Stimulated activated CD4-positive, alpha-beta T cell treated with anti-CD3 and anti-CD28 coated beads, Interleukin-1b, Interleukin-23, amount 100 ng/mL, for 48 hours (primary cell): Measurements from ENCODE around the gene ERGIC3.

Experiments
- DNase-seq: peaks from one replicate; pipeline ENCODE4 v3.0.0-alpha.2; 2020

ERGIC3 gene

DNA sequence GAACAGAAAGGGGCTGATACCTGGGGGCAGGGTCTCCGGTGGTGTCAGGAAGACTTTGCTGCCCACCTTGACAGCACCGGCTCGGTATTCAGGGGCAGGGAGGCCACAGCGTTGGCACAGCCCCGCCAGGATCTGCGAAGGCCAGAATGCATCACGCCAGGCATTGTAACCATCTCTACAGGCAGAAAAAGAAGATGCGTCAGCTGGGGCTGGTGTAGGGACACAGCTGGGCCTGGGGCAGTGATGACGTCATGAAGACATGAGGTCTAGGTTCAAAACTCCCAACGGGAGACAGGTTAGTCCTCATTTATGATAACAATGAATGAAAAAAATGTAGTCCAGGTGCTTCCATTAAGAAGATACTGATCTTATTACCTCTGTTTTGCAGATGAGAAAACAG is 22.0 kb downstream of the ERGIC3 start:
- no peak for DNase-seq

DNA sequence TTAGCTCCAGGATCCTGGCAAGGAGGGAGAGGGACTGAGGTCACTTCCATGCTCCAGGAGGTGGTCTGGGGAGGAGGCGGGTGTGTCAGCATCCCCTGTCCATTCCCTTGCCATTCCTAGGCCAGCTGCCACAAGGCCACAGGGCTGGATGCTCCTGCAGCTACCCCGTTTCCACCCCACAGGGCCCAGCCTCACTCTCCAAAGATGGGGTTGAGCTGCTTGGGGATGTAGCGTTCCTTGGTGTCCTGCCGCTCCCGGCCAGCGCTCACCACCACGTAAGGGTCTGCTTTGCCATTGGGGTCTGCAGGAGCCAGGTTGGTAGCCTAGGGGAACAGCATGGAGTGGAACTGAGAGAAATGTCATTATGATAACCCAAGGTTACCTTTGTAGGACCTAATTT is 23.0 kb downstream of the ERGIC3 start:
- DNase-seq: no peak

DNA sequence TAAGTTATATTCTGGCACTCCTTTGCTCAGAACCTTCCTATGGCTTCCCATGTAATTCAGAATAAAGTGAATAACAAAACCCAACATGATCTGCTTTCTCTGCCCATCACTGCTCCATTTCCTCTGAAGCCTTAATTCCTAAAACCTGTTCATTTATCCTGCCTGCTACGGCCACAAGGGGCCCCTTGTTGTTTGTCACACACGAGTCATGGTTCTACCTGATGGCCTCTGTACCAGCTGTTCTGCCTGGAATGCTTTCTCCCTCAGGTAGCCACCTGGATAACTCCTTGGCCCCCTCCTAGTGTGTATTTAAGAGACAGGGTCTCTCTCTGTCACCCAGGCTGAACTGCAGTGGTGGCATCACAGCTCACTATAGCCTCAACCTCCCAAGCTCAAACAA is 26.8 kb downstream of the ERGIC3 start:
- DNase-seq: no peak

DNA sequence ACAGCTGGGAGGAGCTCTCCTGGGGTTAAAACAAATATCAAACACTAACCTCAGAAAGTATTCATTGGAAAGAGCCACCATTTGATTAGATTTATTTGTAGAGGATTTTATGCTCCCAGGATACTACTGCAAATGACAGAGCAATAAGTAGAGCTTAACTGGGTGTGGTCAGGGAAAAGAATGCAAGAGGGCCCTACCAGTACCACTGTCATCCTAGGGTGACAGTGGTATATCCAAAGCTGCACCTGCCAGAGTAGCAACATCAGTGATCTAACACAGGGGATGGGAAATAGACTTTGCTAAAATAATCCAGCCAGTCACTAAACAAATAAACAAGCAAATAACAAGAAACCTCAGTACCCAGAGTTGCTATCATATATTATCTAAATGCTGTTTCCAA is 29.7 kb downstream of the ERGIC3 start:
- DNase-seq: no peak

DNA sequence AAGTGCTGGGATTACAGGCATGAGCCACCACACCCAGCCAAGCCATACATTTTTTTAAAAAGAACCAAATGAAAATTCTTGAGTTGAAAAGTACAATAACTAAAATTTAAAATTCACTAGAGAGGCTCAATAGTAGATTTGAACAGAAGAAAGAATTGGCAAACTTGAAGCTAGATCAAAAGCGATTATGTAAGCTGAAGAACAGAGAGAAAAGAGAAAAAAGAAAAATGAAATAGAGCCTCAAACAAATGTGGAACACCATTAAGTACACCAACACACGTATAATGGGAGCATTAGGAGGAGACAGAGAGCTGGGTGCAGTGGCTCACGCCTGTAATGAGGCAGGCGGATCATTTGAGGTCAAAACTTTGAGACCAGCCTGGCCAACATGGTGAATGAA is 31.0 kb downstream of the ERGIC3 start:
- DNase-seq: no peak

DNA sequence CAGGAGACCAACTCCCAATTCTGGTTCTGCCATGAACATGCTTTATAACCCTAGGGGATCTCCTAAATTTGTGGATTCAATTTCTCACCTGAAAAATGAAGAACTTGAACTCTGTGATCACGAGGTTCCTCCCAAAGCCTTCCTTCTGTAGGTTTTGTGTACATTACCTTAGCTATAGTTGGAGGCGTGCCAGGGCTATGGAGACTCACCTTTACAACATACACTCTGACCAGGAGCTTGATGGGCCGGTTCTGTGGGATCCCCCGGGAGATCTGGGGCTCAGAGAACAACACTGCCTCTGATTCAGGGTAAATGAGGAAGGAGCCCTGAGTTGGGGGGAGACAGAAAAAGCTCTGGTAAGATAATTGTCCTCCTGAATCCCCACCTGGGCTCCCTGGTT is 34.1 kb downstream of the ERGIC3 start:
- DNase-seq: no peak

DNA sequence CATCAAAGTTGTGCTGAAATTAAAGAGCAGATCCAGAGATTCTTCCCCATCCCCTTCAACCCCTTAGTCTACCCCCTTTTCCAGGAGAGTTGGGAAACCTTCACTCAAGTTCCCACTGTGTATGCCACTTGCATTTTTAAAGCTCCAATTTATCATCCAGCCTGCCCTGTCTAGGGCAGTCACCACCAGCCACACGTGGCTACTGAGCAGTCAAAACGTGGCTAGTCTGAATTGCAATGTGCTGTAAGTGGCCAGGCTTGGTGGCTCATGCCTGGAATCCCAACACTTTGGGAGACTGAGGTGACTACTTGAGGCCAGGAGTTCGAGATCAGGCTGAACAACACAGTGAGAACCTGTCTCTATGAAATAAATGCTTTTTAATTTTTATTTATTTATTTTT is 34.9 kb downstream of the ERGIC3 start:
- no peak for DNase-seq

DNA sequence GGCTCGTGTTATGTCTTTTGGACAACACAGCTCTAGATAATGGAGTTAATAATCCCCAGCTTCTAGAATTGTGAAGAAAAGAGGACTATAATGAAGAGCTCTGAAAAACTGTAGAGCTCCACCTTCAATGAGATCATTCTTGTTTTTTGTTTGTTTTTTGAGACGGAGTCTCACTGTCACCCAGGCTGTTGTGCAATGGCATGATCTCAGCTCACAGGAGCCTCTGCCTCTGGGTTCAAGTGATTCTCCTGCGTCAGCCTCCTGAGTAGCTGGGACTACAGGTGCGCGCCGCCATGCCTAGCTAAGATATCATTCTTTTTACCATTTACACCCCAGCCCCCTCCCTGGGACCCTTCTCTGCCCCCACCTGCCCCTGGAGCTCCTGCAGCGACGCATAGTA is 36.6 kb downstream of the ERGIC3 start:
- DNase-seq: no peak

DNA sequence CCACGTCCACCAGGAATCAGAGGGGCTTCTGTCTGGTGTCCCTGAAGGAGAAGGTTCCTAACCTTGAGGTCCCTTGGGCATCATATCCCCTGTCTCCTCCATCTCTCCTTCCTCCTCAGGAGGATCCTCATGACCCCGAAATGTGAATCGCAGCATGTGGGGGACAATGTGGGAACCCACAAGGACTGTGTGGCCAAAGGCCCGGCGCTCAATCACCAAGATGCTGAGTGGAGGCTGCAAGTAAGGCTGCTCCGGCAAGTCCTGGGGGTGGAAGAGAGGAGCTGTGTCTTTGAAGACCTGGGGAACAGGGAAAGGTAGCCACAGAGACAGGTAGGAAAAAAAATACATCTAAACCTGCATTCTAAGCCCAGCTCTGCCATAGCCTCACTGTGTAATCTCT is 37.3 kb downstream of the ERGIC3 start:
- no peak for DNase-seq

DNA sequence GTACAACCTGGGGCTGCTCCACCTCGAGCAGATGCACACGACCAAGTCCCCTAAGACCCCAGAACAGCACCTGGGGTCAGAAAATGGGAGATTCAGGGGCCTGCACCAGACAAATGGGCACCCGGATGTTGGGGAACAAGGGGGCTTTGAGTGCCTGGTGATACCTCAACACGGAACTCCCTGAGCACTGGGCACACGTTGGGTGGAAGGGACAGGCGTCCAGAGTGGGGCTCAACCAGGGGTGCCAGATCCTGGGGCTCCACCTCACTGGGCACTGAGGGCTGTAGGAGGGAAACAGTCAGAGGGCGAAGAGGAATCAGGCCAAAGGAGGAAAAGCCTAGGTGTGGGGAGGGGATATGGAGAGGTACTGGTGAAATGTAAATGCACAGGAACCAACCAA is 40.3 kb downstream of the ERGIC3 start:
- no peak for DNase-seq

DNA sequence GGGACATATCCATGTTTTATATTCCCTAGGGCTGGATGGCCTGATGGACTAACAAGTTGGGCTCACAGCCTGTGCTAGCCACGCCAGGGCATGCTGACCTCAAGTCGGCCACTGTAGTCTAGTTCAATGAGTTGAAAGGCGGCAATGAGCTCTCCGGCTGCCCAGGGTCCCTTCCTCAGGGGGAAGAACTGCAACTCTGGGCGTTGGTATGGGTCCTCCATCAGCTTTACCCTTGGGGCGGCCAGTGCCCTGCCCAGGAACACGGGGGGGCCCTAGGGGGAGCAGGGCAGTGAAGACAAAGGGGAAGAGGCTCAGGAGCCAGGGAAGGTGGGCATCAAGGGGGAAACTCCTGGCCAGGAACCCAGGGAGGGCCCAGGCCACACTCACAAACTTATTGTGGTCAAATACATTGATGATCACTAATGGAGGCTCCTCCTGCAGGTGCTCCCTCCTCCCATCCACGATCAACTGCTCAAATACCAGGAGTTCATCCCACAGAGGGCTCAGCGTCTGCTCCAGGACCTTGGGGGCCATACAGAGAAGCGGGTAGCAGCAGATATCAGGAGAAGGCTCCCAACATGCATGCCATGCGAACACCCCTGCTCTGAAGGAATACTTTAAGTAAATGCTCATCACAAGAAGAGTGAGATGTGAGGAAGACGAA is 41.0 kb downstream of the ERGIC3 start:
- no peak for DNase-seq

DNA sequence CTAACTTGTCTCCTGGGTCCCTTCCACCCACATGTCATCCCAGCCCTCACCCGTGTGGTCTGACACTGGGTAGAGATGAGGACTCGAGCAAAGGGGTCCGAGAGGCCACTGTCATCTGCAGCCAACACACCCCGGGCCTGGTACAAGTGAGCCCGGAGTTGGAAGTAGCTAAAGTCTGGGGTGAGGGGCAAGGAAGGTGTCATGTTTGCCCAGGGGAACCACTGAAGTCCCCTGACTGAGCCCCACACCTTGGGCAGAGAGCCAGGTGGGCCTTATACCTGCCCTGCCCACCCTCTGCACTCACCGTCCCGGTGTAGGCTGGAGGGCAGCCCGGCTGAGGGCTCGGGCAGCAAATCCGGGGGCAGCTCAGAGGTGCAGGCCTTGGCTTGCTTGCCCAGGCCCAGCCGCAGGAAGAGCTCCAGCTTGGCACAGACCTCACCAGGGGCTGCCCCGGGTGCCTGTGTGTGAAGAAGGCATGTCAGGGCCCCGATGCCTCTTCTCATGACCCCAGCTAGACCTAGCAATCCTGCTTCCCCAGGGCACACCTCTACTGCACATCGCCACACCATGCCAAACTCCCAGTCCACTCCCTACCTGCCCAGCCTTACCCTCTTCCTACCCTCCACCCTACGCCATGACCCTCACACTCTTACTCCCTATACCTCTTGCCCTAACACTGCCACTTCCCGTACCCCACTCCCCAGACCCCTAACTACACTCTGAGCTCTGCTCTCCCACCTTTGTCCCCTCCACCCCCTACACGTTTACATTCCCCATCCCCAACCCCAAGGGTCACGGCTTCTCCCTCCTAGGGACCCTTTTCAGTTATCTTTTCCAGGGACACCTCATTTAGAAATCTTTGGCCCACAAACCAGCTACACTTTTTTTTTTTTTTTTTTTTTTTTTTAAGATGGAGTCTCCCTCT is 42.0 kb downstream of the ERGIC3 start:
- DNase-seq: no peak

DNA sequence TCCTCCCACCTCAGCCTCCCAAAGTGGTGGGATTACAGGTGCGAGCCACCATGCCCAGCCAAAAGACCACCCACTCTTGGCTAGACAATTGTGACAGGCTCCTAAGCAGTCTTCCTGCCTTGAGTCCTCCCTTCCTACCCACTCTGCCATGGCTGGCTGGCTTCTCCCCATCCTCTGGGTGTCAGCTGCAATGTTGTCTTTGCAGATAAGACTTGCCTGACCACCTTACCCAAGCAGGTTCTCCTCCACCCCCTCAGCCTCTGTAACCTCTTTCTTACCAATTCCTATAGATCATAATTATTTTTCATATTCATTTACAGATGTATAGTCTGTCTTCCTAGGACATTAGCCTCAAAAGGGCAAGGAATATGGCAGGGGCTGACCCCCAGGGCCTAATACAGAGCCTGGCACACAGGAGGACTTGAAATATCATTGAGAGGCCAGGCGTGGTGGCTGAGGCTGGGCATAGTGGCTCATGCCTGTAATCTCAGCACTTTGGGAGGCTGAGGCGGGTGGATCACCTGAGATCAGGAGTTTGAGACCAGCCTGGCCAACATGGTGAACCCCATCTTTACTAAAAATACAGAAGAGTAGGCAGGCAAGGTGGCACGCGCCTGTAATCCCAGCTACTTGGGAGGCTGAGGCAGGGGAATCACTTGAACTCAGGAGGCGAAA is 45.0 kb downstream of the ERGIC3 start:
- DNase-seq: no peak

DNA sequence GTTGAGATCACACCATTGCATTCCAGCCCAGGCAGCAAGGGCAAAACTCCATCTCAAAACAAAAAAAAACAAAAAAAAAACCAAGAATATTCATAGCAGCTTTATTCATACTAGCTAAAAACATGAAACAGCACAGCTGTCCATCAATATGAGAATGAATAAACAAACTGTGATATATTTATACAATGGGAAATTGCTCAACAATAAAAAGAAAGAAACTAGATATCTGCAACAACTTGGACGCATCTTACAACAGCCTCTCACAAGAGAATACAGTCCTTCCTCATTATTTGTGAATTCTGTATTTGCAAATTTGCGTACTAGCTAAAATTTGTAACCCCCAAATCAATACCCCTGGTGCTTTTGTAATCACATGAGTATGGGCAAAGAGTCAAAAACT is 45.6 kb downstream of the ERGIC3 start:
- DNase-seq: no peak

DNA sequence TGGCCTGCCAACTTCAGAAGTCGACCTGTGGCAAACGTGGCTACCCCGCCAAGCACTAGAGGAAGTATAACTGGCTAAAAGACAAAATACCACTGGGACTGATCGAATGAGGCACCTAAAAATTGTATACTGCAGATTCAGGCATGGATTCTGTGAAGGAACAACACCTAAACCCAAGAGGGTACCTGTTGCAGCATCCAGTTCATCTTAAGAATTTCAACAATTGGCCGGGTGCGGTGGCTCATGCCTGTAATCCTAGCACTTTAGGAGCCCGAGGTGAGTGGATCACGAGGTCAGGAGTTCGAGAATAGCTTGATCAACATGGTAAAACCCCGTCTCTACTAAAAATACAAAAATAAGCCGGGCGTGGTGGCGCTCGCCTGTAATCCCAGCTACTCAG is 46.5 kb downstream of the ERGIC3 start:
- DNase-seq: no peak

DNA sequence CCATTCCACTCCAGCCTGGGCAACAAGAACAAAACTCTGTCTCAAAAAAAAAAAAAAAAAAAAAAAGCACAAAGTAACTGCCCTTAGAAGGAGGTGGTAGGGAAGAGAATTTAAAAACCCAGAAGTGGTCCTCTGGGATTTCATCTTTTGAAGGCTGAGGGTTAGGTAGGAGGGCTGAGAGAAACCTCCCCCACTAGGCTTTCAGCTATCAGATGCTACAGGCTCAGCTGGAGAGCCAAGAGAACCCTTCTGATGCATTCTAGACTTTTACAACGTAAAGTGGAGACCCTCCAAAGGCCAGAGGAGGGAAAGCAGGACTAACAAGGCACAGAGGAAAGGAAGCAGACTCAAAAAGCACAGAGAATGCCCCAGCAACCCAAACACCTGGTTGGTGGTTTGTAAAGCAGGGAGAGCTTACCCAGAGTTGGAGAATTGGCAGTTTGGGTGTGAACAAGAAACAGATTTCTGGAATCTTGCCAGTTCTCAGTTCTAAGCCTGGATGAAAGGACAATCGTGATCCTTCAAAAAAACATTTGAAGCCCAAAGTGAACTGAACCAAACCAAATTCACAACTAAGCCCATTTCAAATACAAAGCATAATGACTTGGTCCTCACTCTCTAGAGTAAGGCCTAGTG is 50.6 kb downstream of the ERGIC3 start:
- no peak for DNase-seq

DNA sequence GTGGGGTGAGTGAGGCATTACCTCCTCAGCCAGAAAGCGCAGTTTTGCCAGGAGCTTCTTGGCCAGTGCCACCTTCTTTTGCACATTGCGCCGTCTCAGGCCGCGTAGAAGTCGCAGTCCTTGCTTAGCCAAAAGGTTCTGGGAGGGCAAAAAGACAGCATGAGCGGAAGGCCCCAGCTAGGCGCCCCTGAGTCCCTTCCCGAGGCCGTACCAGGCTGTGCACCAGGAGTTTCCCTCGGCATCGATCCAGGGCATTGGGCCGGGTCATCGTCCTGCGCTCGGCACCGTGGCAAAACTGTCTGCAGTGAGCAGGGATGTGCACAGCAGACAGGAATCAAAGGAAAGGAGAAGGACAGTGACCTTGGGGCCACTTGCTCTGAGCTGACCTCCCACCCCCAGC is 53.6 kb downstream of the ERGIC3 start:
- DNase-seq: no peak

DNA sequence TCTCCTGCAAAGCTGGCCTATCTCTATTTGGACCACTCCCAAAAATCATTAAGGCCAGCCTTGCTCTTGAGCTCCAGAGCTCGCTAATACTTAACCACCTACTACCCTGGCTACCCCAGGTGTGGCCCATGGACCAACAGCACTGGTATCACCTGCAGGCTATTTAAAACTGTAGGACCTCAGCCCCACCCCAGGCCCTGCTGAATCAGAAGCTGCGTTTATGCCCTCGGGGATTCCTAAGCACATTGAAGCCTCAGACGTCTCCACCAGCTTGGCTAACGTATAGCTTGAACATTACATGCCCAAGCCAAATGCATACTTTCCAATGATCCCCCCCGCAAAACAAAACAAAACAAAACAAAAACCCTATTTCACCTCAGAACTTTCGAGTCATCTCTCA is 54.0 kb downstream of the ERGIC3 start:
- DNase-seq: no peak

DNA sequence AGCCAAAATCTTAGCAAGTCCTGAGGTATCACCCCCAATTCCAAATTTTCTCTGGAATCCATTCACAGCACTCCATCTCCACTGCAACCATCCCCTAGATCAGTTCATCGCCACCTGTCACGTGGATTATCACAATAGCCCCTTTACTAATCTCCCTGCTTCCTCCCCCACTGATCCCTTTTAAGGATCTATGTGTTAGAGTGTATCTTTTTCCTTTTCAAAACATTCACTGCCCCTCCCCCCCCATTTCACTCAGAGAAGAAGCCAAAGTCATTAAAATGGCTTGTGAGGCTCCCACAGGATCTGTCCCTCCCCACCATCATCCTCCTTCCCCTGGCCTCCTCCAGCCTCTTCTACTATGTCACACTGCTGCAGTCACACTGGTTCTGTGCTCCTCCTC is 55.3 kb downstream of the ERGIC3 start:
- DNase-seq: no peak

DNA sequence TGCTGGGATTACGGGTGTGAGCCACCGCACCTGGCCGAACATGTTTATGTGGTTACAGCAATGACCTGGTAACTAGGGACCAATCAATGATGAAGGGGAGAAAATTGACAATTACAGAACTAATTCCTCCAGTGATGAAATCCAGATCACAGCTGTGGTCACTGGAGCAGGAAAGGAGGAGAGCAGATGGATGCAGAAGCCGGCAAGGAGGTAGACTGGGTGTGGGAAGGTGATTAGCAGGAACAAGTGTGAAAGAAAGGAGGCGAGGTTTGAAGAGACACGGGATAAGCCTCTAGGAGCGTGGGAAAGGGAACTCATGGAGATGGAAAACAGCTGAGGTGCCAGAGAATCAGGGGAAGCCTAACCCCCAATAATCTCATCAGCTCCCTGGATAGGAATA is 56.6 kb downstream of the ERGIC3 start:
- no peak for DNase-seq

DNA sequence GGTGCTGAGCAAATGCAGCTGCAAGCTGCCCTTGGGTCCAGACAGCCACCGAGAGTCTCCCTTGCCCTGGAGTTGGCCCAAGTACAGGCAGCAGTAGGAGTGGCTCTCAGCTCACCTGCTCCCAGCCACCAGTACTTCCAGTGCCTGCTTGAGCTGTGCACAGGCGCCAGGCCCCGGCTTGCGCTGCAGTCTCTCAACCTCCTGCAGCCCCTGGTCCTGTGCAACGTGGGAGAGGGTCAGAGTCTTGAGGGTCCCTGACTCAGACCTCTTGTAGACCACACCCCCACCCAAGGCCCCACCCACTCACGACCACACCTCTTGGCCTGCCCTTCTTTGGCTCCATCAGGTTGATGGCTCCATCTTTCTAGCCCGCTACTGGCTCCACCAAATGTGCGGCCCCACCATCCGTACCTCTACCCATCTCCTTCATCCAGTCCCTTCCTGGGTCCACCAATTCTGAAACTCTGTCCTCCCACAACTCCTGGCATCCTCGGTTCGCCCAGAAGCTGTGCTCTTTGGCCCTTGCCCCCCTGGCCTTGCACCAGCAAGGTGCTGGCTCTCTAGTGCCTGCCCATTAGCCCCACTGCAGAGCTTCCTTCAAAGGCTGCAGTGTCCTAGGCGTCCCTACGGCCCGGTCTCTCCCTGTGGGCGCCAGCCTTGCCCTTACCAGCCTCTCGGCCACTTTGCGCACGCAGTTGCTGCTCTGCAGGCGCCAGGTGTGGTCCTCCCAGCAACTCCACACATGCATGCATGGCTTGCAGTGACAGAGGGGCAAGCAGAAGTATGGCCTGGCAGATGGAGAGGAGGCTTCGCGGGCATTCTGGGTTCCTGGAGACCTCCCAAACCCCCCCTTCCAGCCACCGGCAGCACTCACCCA is 57.3 kb downstream of the ERGIC3 start:
- no peak for DNase-seq

DNA sequence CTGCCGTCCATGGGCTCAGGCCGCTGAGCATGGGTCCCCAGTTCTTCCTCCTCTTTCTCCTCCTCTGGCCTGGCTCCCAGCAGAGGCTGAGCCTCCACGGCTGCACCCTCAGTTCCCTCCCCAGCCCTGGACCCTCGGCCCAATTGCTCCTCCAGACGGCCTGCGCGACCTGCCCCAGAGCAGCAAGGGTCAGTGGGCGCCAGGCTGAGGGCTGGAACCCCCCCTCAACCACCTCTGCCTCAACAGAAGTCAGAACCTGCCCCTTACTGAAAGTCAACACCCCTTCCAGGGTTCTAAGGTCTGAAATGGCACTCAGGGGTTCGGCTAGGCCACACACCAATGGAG is 57.9 kb downstream of the ERGIC3 start:
- DNase-seq: no peak
